Fibroblast of skin of abdomen (primary cell): Measurements from ENCODE around the gene CEL.

Source experiments
- DNase-seq: peaks from one replicate; pipeline ENCODE4 v3.0.0-alpha.2; 2013

CEL gene

GRCh38 chr9:133105461-133105770 lies 43.6 kb downstream of the CEL start:
- no peak for DNase-seq

- no peak for DNase-seq
These were observed 44.9 kb downstream of the CEL start for GRCh38 chr9:133106511-133107244.

- no peak for DNase-seq
These were observed 45.5 kb downstream of the CEL start for GRCh38 chr9:133107245-133107722.

GRCh38 chr9:133107961-133108793 lies 46.4 kb downstream of the CEL start:
- DNase-seq = no peak

- DNase-seq = no peak
These were observed 47.2 kb downstream of the CEL start for GRCh38 chr9:133108794-133109641.

- DNase-seq = no peak
These were observed 48.3 kb downstream of the CEL start for GRCh38 chr9:133109931-133110650.

GRCh38 chr9:133111808-133112662 lies 50.3 kb downstream of the CEL start:
- DNase-seq = no peak

- no peak for DNase-seq
These were observed 50.9 kb downstream of the CEL start for GRCh38 chr9:133112663-133113026.

GRCh38 chr9:133113163-133113948 lies 51.6 kb downstream of the CEL start:
- DNase-seq = peak; percentile 26

GRCh38 chr9:133113949-133114885 lies 52.4 kb downstream of the CEL start:
- DNase-seq = no peak

GRCh38 chr9:133114886-133115603 lies 53.3 kb downstream of the CEL start:
- DNase-seq = no peak

GRCh38 chr9:133115604-133116345 lies 54.0 kb downstream of the CEL start:
- peak; percentile 28 for DNase-seq

- DNase-seq = no peak
These were observed 54.8 kb downstream of the CEL start for GRCh38 chr9:133116346-133117231.

GRCh38 chr9:133117271-133118178 lies 55.7 kb downstream of the CEL start:
- DNase-seq = no peak

GRCh38 chr9:133118179-133118520 lies 56.4 kb downstream of the CEL start:
- no peak for DNase-seq

- DNase-seq = no peak
These were observed 56.8 kb downstream of the CEL start for GRCh38 chr9:133118568-133118967.
